ENCODE data around the gene C7orf57.

The C7orf57 gene

DNA sequence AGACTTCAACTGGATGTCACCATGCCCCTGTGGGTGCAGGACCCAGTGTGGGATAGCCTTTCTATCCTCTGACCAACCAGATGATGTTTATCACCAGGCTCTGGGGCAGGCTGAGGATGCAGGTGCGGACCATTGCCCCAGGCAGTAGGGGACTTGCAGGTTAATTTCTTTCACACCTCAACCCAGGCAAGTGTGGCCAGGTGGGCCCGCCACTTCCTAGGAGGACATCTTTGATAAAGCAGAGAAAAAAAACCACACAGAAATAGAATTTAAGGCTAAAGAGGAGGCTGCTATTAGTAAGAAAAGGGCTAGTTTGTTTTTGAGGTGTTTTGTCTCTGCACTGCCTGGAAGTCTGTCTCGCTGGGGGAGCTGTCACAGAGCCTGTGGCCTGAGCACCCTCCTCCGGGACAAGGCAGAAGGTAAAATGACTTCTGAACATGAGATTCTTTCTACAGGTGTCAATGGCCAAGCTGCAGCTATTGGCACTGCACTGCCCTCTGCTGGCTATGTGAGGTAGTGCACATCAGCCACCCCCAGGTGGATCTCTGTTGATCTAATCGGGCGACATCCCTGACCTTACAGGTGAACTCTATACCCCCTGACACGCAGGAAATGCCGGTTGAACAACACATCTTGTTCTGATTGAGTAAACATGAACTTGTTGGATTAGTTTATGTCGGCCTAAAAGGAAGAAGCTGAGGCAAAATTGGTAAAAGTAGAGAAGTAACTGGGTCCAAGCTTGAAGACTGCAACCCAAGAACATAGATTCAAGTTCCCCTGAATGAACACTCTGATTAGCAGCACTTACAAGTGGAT lies 74.7 kb downstream of the C7orf57 start:
- DNase-seq (ENCODE audit: low spot score), result peak; percentile 79

DNA sequence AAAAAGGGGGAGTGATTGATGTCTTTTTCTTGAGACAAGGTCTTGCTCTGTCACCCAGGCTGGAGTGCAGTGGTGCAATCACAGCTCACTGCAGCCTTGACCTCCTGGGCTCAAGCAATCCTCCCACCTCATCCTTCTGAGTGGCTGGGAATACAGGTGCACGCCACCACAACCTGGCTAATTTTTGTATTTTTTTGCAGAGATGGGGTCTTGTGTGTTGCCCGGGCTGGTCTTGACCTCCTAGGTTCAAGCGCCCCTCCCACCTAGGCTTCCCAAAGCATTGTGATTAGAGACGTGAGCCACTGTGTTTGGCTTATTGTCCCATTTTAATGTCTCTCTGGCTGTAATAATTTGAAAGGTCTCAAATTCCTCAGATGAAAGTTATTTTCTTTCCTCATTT lies 75.5 kb downstream of the C7orf57 start:
- no peak for DNase-seq (ENCODE audit: low spot score)

All from ecto neural progenitor cell (in vitro differentiated cells).